Keratinocyte (primary cell): ENCODE measurements around the gene RBBP8. TPM values are rescaled to one million over a fixed set of nuclear protein-coding genes. Genes with fewer than 3 reads are reported as not detected.
"Not testable (repeated sequence)": the region's sequence is repeated elsewhere in the genome, so short reads cannot be mapped to it uniquely, and the experiment has no call there.

Experiments
- DNase-seq: peaks from one replicate; pipeline ENCODE4 v3.0.0-alpha.2; 2011; ENCODE audit warnings: low read depth, missing footprints, low spot score
- FAIRE-seq: peaks from 2 replicates; lab custom pipeline; 2011; peaks lifted over from hg19 to GRCh38; lab: Jason Lieb, UNC
- H2AFZ ChIP-seq: 2 replicates; pipeline ENCODE4 v1.6.0; 2012; ENCODE audit warnings: low read length, control low read depth, inconsistent platforms; ENCODE audit not compliant: control insufficient read depth
- H3K27ac ChIP-seq: 2 replicates; pipeline ENCODE4 v1.5.1; 2011; ENCODE audit warnings: low read length; ENCODE audit not compliant: control insufficient read depth, insufficient read depth
- H3K27me3 ChIP-seq: 3 replicates; pipeline ENCODE4 v1.6.0; 2011; ENCODE audit warnings: low read length; ENCODE audit not compliant: control insufficient read depth, insufficient read depth; ENCODE audit errors: extremely low read depth
- H3K36me3 ChIP-seq, 2 experiments: 2 replicates in 1 of 2; 3 replicates in 1 of 2; pipeline ENCODE4 v1.5.1; 2011; ENCODE audit warnings: low read length in 2 of 2, mild to moderate bottlenecking in 1 of 2; ENCODE audit not compliant: control insufficient read depth in 2 of 2, insufficient read depth in 2 of 2; ENCODE audit errors: extremely low read depth in 1 of 2
- H3K4me1 ChIP-seq: 3 replicates; pipeline ENCODE4 v1.5.1; 2011; ENCODE audit warnings: low read length; ENCODE audit not compliant: control insufficient read depth, insufficient read depth; ENCODE audit errors: extremely low read depth
- H3K4me2 ChIP-seq: 3 replicates; pipeline ENCODE4 v1.6.0; 2011; ENCODE audit warnings: low read depth, low read length; ENCODE audit not compliant: control insufficient read depth, insufficient read depth; ENCODE audit errors: extremely low read depth
- H3K4me3 ChIP-seq, 3 experiments: fragments of 200-600 bp in 1 of 3; sonication (generic) in 1 of 3; 2 replicates in 2 of 3; 3 replicates in 1 of 3; pipeline ENCODE4 v1.5.1; 2011 to 2016; ENCODE audit warnings: low read length in 3 of 3, mild to moderate bottlenecking in 3 of 3, control low read depth in 2 of 3, inconsistent platforms in 1 of 3, low read depth in 1 of 3, mixed read lengths in 1 of 3, mixed run types in 1 of 3, moderate library complexity in 1 of 3; ENCODE audit not compliant: control insufficient read depth in 2 of 3, insufficient read depth in 2 of 3; ENCODE audit errors: extremely low read depth in 1 of 3
- H3K79me2 ChIP-seq: 2 replicates; pipeline ENCODE4 v1.6.0; 2012; ENCODE audit warnings: low read length; ENCODE audit not compliant: control insufficient read depth, insufficient read depth
- H3K9ac ChIP-seq: 3 replicates; pipeline ENCODE4 v1.6.0; 2011; ENCODE audit warnings: low read length; ENCODE audit not compliant: control insufficient read depth, insufficient read depth; ENCODE audit errors: extremely low read depth
- H3K9me1 ChIP-seq: 3 replicates; pipeline ENCODE4 v1.6.0; 2011; ENCODE audit warnings: low read length; ENCODE audit not compliant: control insufficient read depth, insufficient read depth; ENCODE audit errors: extremely low read depth
- H3K9me3 ChIP-seq: 2 replicates; pipeline ENCODE4 v1.5.1; 2012; ENCODE audit warnings: low read depth, low read length; ENCODE audit not compliant: control insufficient read depth
- H4K20me1 ChIP-seq: 3 replicates; pipeline ENCODE4 v1.6.0; 2011; ENCODE audit warnings: low read length; ENCODE audit not compliant: control insufficient read depth, insufficient read depth; ENCODE audit errors: extremely low read depth
- EZH2 ChIP-seq: IDR thresholded peaks from one replicate; pipeline ENCODE4 v1.6.1; 2012; ENCODE audit warnings: inconsistent platforms, mild to moderate bottlenecking, low read length, moderate library complexity
- dilution Hi-C: fragments of 300-500 bp; cut with MboI; formaldehyde crosslinking; loops from one replicate; pipeline ENCODE4 v1.7.0; 2020; ENCODE audit warnings: low sequenced_read_pairs; ENCODE audit not compliant: extremely low pct_ligation_motif_present
- polyA plus RNA-seq, 5 experiments: library from polyadenylated mRNA; depleted of rRNA in 3 of 5; stranded (reverse) in 3 of 5; stranded (forward) in 1 of 5; unstranded in 1 of 5; fragments of >200 nt; gene quantifications; 1 replicate in 1 of 5; 2 replicates in 3 of 5; 3 replicates in 1 of 5; pipeline versions ENCODE4 v1.2.1 to v1.2.3, GENCODE V29; 2011 to 2012; ENCODE audit warnings: missing spikeins in 2 of 5, low read depth in 1 of 5, low replicate concordance in 1 of 5
- TF ChIP-seq, protein P1 (sequence below), 3 experiments: IDR thresholded peaks in 1 of 3; conservative IDR thresholded peaks in 1 of 3; optimal IDR thresholded peaks in 1 of 3; 2 replicates in 2 of 3; 3 replicates in 1 of 3; pipeline versions ENCODE3 to v1.5.1; 2011; ENCODE audit warnings: low read length in 3 of 3, mild to moderate bottlenecking in 3 of 3, moderate library complexity in 2 of 3, control low read depth in 1 of 3, inconsistent platforms in 1 of 3; ENCODE audit not compliant: insufficient read depth in 2 of 3; ENCODE audit errors: extremely low read depth in 1 of 3

RBBP8 gene
- polyA plus RNA-seq, 1 donor (not counting 4 experiments of a cell fraction or from before 2014, with no cell fraction given): 169 TPM

DNA sequence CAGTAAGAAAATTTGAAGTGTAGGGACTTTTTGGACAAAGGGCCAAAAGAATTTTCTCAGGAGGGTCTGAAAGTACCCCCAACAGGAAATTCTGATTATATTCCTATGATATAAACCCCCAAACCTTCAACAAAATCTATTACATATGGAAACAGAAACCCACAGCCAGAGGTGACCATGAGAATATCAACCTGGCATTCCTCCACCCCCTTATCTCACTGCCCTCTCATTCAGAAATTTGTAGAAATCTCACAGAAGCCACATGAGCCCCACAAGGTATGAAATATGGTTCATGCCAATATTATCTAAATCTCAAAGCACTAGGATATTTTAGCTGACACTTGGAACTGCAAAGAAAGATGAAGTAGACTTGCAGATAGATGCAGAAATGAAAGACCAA lies 31.0 kb upstream of the RBBP8 start:
- dilution Hi-C loops: no loop called here
- H3K9me1 ChIP-seq: no peaks in the 10 kb centered on the region
- no peak for TF ChIP-seq EZH2
- TF ChIP-seq, protein P1, sequence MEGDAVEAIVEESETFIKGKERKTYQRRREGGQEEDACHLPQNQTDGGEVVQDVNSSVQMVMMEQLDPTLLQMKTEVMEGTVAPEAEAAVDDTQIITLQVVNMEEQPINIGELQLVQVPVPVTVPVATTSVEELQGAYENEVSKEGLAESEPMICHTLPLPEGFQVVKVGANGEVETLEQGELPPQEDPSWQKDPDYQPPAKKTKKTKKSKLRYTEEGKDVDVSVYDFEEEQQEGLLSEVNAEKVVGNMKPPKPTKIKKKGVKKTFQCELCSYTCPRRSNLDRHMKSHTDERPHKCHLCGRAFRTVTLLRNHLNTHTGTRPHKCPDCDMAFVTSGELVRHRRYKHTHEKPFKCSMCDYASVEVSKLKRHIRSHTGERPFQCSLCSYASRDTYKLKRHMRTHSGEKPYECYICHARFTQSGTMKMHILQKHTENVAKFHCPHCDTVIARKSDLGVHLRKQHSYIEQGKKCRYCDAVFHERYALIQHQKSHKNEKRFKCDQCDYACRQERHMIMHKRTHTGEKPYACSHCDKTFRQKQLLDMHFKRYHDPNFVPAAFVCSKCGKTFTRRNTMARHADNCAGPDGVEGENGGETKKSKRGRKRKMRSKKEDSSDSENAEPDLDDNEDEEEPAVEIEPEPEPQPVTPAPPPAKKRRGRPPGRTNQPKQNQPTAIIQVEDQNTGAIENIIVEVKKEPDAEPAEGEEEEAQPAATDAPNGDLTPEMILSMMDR (optimal IDR thresholded peaks at IDR 0.05 in 1 of 3, IDR thresholded peaks at IDR 0.05 in 1 of 3, conservative IDR thresholded peaks at IDR 0.05 in 1 of 3; ENCODE audit: extremely low read depth in 1 of 3, insufficient read depth in 2 of 3, low read length in 3 of 3): no peak
- no peaks in the 10 kb centered on the region for H3K27me3 ChIP-seq
- H3K36me3 ChIP-seq: no peaks in the 10 kb centered on the region
- DNase-seq: no peak
- no peaks in the 10 kb centered on the region for H3K4me1 ChIP-seq
- no peak overlapping the region for H3K9ac ChIP-seq
- H4K20me1 ChIP-seq: no peaks in the 10 kb centered on the region
- no peak for FAIRE-seq
- no peaks in the 10 kb centered on the region for H3K79me2 ChIP-seq
- H3K27ac ChIP-seq: no peak overlapping the region
- no peaks in the 10 kb centered on the region for H3K9me3 ChIP-seq
- H2AFZ ChIP-seq: no peak overlapping the region
- H3K4me3 ChIP-seq: no peak overlapping the region
- no peak overlapping the region for H3K4me2 ChIP-seq

DNA sequence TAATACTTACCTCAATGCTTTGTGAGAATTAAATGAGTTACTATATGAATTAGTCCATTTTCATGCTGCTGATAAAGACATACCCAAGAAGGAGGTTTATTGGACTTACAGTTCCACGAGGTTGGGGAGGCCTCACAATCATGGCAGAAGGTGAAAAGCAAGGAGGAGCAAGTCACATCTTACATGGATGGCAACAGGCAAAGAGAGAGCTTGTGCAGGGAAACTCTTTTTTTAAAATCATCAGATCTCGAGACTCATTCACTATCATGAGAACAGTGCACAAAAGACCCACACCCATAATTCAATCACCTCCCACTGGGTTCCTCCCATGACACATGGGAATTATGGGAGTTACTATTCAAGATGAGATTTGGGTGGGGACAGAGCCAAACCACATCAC lies 29.9 kb upstream of the RBBP8 start:
- FAIRE-seq, H3K9me3 ChIP-seq, H3K4me2 ChIP-seq, DNase-seq, H3K4me1 ChIP-seq, H3K27ac ChIP-seq, H3K9ac ChIP-seq, H3K36me3 ChIP-seq, H4K20me1 ChIP-seq, H3K9me1 ChIP-seq, H3K4me3 ChIP-seq, H3K27me3 ChIP-seq, H2AFZ ChIP-seq, dilution Hi-C loops, H3K79me2 ChIP-seq: not testable (repeated sequence)

DNA sequence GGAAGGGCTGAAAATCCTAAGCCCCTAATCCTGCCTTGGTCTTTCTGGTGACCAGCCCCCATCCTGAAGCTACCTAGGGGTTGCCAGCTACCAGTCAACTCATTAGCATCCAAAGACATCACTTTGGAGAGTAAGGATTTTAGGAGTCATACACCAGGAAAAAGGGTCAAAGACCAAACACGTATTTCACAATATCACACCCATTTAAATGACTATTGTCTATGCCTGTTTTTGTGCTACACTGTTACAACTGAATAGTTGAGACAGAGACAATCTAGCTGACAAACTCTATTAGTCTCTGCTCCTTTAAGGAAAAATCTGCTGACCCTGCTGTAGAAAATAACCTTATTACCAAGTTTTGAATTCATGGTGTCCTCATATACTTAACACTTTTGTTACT lies 21.0 kb upstream of the RBBP8 start:
- peak overlapping the region; percentile 4 for H2AFZ ChIP-seq
- H3K9ac ChIP-seq: no peak overlapping the region
- no peaks in the 10 kb centered on the region for H3K9me3 ChIP-seq
- FAIRE-seq (no peak), DNase-seq (no peak)
- peak overlapping the region; percentile 92 for H3K4me2 ChIP-seq
- H3K79me2 ChIP-seq: peaks cover 22% of the 10 kb centered on the region
- H4K20me1 ChIP-seq: no peaks in the 10 kb centered on the region
- H3K27me3 ChIP-seq: no peaks in the 10 kb centered on the region
- peaks cover 31% of the 10 kb centered on the region for H3K4me1 ChIP-seq
- H3K4me3 ChIP-seq: no peak overlapping the region
- no peak for TF ChIP-seq EZH2
- TF ChIP-seq, protein P1 (optimal IDR thresholded peaks at IDR 0.05 in 1 of 3, IDR thresholded peaks at IDR 0.05 in 1 of 3, conservative IDR thresholded peaks at IDR 0.05 in 1 of 3; ENCODE audit: extremely low read depth in 1 of 3, insufficient read depth in 2 of 3, low read length in 3 of 3): no peak
- H3K36me3 ChIP-seq: no peaks in the 10 kb centered on the region
- no peaks in the 10 kb centered on the region for H3K9me1 ChIP-seq
- H3K27ac ChIP-seq: peak overlapping the region; percentile 85
- dilution Hi-C loops: no loop called here
